Tibial artery (tissue), 4 donors: ENCODE measurements around the gene GPR18.

ENCODE experiments used
- DNase-seq, 2 donors: peaks; one replicate each; pipeline ENCODE4 v3.0.0-alpha.2; 2019
- H3K27ac ChIP-seq, 2 donors: fragments of 200-600 bp; sonication (generic) in 1 of 2; 1 replicate in 1 of 2; 2 replicates in 1 of 2; pipeline ENCODE4 v1.5.1; 2018 to 2019; ENCODE audit warnings: mild to moderate bottlenecking in 1 of 2
- H3K27me3 ChIP-seq, 2 donors: fragments of 200-600 bp; sonication (generic) in 1 of 2; one replicate each; pipeline versions ENCODE4 v1.5.1 to v1.6.0; 2016 to 2019
- H3K36me3 ChIP-seq, 3 donors: fragments of 200-600 bp; sonication (generic) in 2 of 3; one replicate each; pipeline ENCODE4 v1.5.1; 2016 to 2019; ENCODE audit warnings: mild to moderate bottlenecking in 2 of 3
- H3K4me1 ChIP-seq, 4 donors: fragments of 200-600 bp; sonication (generic) in 2 of 4; 1 replicate in 3 of 4; 2 replicates in 1 of 4; pipeline ENCODE4 v1.5.1; 2016 to 2019
- H3K4me3 ChIP-seq, 2 donors: fragments of 200-600 bp; sonication (generic) in 1 of 2; 1 replicate in 1 of 2; 2 replicates in 1 of 2; pipeline ENCODE4 v1.5.1; 2018 to 2019; ENCODE audit warnings: mild to moderate bottlenecking in 2 of 2
- H3K9me3 ChIP-seq, 3 donors: fragments of 200-600 bp; sonication (generic) in 1 of 3; one replicate each; pipeline ENCODE4 v1.5.1; 2016 to 2019
- intact Hi-C: fragments of 100-400 bp; cut with DNase I; formaldehyde crosslinking; loops from one replicate; pipeline ENCODE4 v1.15.0; 2023; ENCODE audit warnings: low total_unique reads
- TF ChIP-seq, protein P1 (sequence below), 2 experiments: fragments of 200-600 bp in 1 of 2; fragments of 450-650 bp in 1 of 2; IDR thresholded peaks; one replicate each; pipeline ENCODE4 v1.5.1; 2017 to 2019; ENCODE audit warnings: antibody characterized with exemption in 2 of 2, mild to moderate bottlenecking in 1 of 2, moderate library complexity in 1 of 2

The GPR18 gene

DNA sequence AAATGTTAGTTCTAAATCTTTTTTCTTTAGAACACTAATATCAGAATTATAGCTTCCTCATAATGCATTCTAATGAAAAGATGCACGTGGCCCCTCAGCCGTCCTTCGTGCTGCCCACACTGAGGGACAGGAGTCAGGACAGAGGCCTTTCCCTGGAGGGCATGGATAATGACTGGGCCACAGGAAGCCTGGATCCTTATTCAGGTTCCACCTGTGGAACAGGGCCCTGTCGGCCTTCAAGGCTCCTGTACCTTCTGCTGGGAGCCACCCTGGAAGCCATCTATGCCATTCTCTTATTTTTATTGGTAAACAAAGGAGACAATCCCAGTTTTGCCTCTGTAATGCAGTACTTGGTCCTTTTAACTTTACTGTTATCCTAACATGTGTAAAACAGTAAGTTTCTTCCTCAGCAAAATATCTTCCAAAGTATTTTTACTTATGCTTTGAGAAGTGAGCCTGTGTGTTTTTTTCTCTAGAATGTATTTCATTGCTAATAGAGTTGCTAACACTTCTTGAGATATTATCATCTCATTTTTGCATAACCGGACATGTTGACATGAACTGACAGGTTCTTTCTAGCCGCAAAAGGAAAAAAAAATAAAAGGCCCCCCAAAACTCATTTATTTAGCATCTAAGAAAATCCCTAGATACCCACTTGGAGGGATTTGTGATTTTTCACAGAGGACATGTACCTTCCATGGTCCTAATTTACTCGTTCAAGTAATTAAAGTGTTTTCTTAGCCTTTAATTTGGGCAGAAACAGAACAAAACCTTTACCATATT is 43.1 kb upstream of the GPR18 start:
- intact Hi-C loops: loop anchor here (10.0 kb wide), 1 partner anchor 204 kb away; the partner anchor contains the start of gene TM9SF2
- H3K9me3 ChIP-seq: no peaks in the 10 kb centered on the region
- H3K27me3 ChIP-seq: no peaks in the 10 kb centered on the region
- H3K27ac ChIP-seq: no peak overlapping the region
- H3K36me3 ChIP-seq: no peaks in the 10 kb centered on the region
- peaks cover 0 to 4% (median 2%) of the 10 kb centered on the region in 4 donors for H3K4me1 ChIP-seq
- H3K4me3 ChIP-seq: no peak overlapping the region
- DNase-seq: no peak
- TF ChIP-seq, protein P1, sequence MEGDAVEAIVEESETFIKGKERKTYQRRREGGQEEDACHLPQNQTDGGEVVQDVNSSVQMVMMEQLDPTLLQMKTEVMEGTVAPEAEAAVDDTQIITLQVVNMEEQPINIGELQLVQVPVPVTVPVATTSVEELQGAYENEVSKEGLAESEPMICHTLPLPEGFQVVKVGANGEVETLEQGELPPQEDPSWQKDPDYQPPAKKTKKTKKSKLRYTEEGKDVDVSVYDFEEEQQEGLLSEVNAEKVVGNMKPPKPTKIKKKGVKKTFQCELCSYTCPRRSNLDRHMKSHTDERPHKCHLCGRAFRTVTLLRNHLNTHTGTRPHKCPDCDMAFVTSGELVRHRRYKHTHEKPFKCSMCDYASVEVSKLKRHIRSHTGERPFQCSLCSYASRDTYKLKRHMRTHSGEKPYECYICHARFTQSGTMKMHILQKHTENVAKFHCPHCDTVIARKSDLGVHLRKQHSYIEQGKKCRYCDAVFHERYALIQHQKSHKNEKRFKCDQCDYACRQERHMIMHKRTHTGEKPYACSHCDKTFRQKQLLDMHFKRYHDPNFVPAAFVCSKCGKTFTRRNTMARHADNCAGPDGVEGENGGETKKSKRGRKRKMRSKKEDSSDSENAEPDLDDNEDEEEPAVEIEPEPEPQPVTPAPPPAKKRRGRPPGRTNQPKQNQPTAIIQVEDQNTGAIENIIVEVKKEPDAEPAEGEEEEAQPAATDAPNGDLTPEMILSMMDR (IDR thresholded peaks at IDR 0.05): no peak

GRCh38 chr13:99299920-99300341 is 41.8 kb upstream of the GPR18 start:
- no peak overlapping the region for H3K4me3 ChIP-seq
- TF ChIP-seq, protein P1 (IDR thresholded peaks at IDR 0.05): no peak
- no peak for DNase-seq
- no peaks in the 10 kb centered on the region for H3K9me3 ChIP-seq
- H3K27ac ChIP-seq: no peak overlapping the region
- peaks cover 0 to 6% (median 0%) of the 10 kb centered on the region in 3 donors for H3K36me3 ChIP-seq
- intact Hi-C loops: loop anchor here (10.0 kb wide), 1 partner anchor 205 kb away; the partner anchor contains the start of gene TM9SF2
- H3K4me1 ChIP-seq: peaks cover 0 to 4% (median 0%) of the 10 kb centered on the region in 4 donors
- no peaks in the 10 kb centered on the region for H3K27me3 ChIP-seq

DNA sequence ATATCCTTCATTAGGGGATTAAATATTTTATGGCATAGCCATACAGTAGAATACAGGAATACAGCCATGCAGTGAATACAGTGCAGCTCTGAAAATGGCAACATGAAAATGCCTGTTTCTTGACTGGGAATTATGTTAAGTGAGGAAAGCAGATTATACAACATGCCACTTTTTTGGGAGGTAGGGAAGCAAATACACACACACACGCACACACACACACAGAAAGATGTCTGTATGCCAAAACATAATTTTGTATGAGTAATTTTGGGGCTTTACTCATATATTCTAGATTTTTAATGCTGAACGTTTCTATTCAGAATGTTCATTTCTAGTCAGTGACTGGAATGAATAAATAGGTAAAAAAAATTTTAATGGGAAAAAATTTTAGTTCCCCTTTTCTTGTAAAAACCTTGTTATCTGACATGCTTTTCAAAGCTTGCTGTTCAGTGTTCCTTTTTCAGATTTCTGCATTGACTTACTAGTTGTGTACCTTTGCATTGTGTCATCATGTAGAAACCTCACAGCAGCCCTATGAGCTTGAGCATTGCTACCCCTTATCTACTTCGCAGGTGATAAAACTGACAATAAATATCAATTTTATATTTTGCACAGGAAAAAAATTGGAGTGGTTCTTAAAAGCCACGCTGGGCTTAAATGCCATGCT is 41.2 kb upstream of the GPR18 start:
- peaks cover 0 to 4% (median 0%) of the 10 kb centered on the region in 4 donors for H3K4me1 ChIP-seq
- no peaks in the 10 kb centered on the region for H3K27me3 ChIP-seq
- no peak overlapping the region for H3K27ac ChIP-seq
- no peaks in the 10 kb centered on the region for H3K9me3 ChIP-seq
- H3K36me3 ChIP-seq: peaks cover 0 to 8% (median 0%) of the 10 kb centered on the region in 3 donors
- TF ChIP-seq, protein P1 (IDR thresholded peaks at IDR 0.05): no peak
- intact Hi-C loops: no loop called here
- no peak for DNase-seq
- no peak overlapping the region for H3K4me3 ChIP-seq

DNA sequence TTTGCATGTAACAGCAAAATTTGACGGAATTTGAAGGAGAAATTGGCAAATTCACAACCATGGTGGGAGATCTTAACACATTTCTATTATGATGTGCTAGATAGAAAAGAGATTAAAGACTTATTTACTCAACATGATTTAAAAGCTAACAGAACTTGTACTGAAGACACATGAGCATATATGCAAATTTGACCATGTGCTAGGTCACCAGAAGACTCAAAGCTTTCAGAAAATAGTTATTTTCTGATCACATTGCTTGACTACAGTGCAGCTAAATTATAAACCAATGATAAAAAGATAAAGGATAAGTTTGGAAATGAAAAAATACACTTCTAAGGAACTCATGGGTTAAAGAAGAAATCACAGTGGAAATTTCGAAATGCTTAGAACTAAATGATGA is 39.9 kb upstream of the GPR18 start:
- TF ChIP-seq, protein P1 (IDR thresholded peaks at IDR 0.05): no peak
- peaks cover 0 to 8% (median 2%) of the 10 kb centered on the region in 3 donors for H3K36me3 ChIP-seq
- intact Hi-C loops: no loop called here
- H3K4me3 ChIP-seq: no peak overlapping the region
- peaks cover 0 to 4% (median 0%) of the 10 kb centered on the region in 4 donors for H3K4me1 ChIP-seq
- H3K9me3 ChIP-seq: no peaks in the 10 kb centered on the region
- no peaks in the 10 kb centered on the region for H3K27me3 ChIP-seq
- no peak for DNase-seq
- H3K27ac ChIP-seq: no peak overlapping the region

DNA sequence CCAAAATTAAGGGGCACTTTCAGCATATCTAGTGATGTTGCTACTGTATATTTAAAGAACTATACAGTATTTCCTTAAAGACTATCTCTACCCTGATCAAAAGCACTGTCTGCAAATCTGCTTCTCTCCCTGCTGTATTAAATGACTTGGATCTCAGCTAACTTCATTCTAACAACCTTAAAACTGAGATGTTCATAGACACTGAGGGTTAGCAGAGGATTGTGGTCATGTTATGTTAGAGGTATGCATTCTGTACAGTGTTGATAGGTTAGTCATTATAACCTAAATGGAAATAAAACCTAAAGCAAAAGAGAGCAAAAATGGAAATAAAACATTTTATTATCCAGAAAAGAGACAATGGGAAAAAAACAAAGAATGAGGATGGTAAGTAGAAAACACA is 39.2 kb upstream of the GPR18 start:
- no peak for DNase-seq
- no peak overlapping the region for H3K4me3 ChIP-seq
- no peaks in the 10 kb centered on the region for H3K9me3 ChIP-seq
- intact Hi-C loops: no loop called here
- H3K27me3 ChIP-seq: no peaks in the 10 kb centered on the region
- TF ChIP-seq, protein P1 (IDR thresholded peaks at IDR 0.05): no peak
- H3K36me3 ChIP-seq: peaks cover 0 to 8% (median 5%) of the 10 kb centered on the region in 3 donors
- no peak overlapping the region for H3K27ac ChIP-seq
- peaks cover 0 to 4% (median 0%) of the 10 kb centered on the region in 4 donors for H3K4me1 ChIP-seq
